ENCODE results near the gene DIP2A.

GRCh38 chr21:46538262-46538661, 79.6 kb downstream of the DIP2A start:
- TF ChIP-seq CTCF (IDR thresholded peaks at IDR 0.05) (no peak), REST (IDR thresholded peaks at IDR 0.05; ENCODE audit: insufficient read depth in 1 of 2, low read depth in 2 of 2, low read length in 1 of 2) (no peak), SIN3A (IDR thresholded peaks at IDR 0.05; ENCODE audit: borderline replicate concordance, insufficient read depth, low read depth, low read length) (no peak), POLR2AphosphoS5 (IDR thresholded peaks at IDR 0.05; ENCODE audit: low read depth, low read length) (no peak)
